ENCODE results near the gene SH3PXD2A.
"Not testable (repeated sequence)": the region's sequence is repeated elsewhere in the genome, so short reads cannot be mapped to it uniquely, and the experiment has no call there.

The SH3PXD2A gene

GRCh38 chr10:103763374-103764202 lies 91.8 kb downstream of the SH3PXD2A start:
- DNase-seq: peak; percentile 68 to 74

GRCh38 chr10:103762916-103763315 lies 92.5 kb downstream of the SH3PXD2A start:
- peak in 1 of 2 donors; percentile 13 for DNase-seq

GRCh38 chr10:103762162-103762561 lies 93.2 kb downstream of the SH3PXD2A start:
- DNase-seq: no peak

GRCh38 chr10:103761075-103761920 lies 94.1 kb downstream of the SH3PXD2A start:
- peak in 1 of 2 donors; percentile 41 for DNase-seq

GRCh38 chr10:103760233-103760632 lies 95.1 kb downstream of the SH3PXD2A start:
- not testable (repeated sequence) for DNase-seq

GRCh38 chr10:103759100-103759781 lies 96.1 kb downstream of the SH3PXD2A start:
- DNase-seq: peak; percentile 80 to 90

GRCh38 chr10:103758294-103758681 lies 97.1 kb downstream of the SH3PXD2A start:
- DNase-seq: no peak

- peak; percentile 65 to 87 for DNase-seq
These were observed 97.7 kb downstream of the SH3PXD2A start for GRCh38 chr10:103757531-103758293.

- no peak for DNase-seq
These were observed 99.0 kb downstream of the SH3PXD2A start for GRCh38 chr10:103756277-103756869.

- DNase-seq: peak; percentile 55 to 62
These were observed 102.6 kb downstream of the SH3PXD2A start for GRCh38 chr10:103752680-103753248.

GRCh38 chr10:103751667-103752290 lies 103.6 kb downstream of the SH3PXD2A start:
- DNase-seq: no peak

GRCh38 chr10:103750836-103751235 lies 104.5 kb downstream of the SH3PXD2A start:
- DNase-seq: no peak

- no peak for DNase-seq
These were observed 105.6 kb downstream of the SH3PXD2A start for GRCh38 chr10:103749779-103750178.

- DNase-seq: no peak
These were observed 107.4 kb downstream of the SH3PXD2A start for GRCh38 chr10:103748020-103748419.

GRCh38 chr10:103747193-103747865 lies 108.0 kb downstream of the SH3PXD2A start:
- DNase-seq: no peak

- no peak for DNase-seq
These were observed 108.8 kb downstream of the SH3PXD2A start for GRCh38 chr10:103746598-103746997.

- peak in 1 of 2 donors; percentile 13 for DNase-seq
These were observed 109.8 kb downstream of the SH3PXD2A start for GRCh38 chr10:103745341-103746247.

GRCh38 chr10:103742824-103743223 lies 112.6 kb downstream of the SH3PXD2A start:
- peak; percentile 14 to 51 for DNase-seq

- DNase-seq: no peak
These were observed 114.8 kb downstream of the SH3PXD2A start for GRCh38 chr10:103740611-103741010.

All from inflammatory macrophage (primary cell).